Mononuclear cell (primary cell): ENCODE results near the gene GSAP. TPM values are rescaled to one million over a fixed set of nuclear protein-coding genes. Genes with fewer than 3 reads are reported as not detected.

Experiments
- H3K27me3 ChIP-seq: 2 replicates; pipeline ENCODE4 v1.6.0; 2011; ENCODE audit warnings: low read length, control low read depth; ENCODE audit not compliant: insufficient read depth
- H3K4me1 ChIP-seq: 2 replicates; pipeline ENCODE4 v1.5.1; 2011; ENCODE audit warnings: mild to moderate bottlenecking, low read length, control low read depth; ENCODE audit not compliant: insufficient read depth
- H3K4me3 ChIP-seq: 2 replicates; pipeline ENCODE4 v1.5.1; 2011; ENCODE audit warnings: mild to moderate bottlenecking, low read length, moderate library complexity
- H3K9me3 ChIP-seq: 2 replicates; pipeline ENCODE4 v1.5.1; 2011; ENCODE audit warnings: low read depth, mild to moderate bottlenecking, control low read depth, low read length
- total RNA-seq: library from RNA; depleted of rRNA; stranded (reverse); fragments of >200 nt; gene quantifications from one replicate; pipeline ENCODE4 v1.2.3, GENCODE V29; 2012

The GSAP gene
- total RNA-seq, 1 donor, result 48.0 TPM

DNA sequence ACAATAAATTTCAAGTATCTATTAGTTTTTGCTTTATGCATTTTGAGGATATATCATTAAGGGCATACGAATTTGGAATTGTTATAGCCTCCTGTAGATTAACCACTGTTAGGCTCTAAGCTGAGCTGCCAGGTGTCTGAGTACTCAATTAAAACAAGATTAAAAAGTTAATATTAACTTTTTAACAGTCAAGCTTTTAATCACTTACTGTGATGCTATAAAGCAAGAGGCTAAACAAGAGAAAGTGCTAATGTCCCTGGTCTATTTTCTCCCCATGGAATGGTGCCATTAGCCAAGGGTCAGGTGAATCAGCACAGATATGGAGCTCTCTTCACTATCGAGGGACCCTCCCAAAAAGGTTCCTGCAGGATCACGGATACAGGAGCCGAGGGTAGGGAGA, 9.7 kb downstream of the GSAP start:
- Histone ChIP-seq H3K9me3 (no peaks in the 10 kb centered on the region), H3K4me3 (no peak overlapping the region), H3K27me3 (no peaks in the 10 kb centered on the region), H3K4me1 (peaks cover 27% of the 10 kb centered on the region)

- Histone ChIP-seq H3K4me1 (peaks cover 36% of the 10 kb centered on the region), H3K27me3 (no peaks in the 10 kb centered on the region), H3K9me3 (no peaks in the 10 kb centered on the region), H3K4me3 (no peak overlapping the region)
Observed at GRCh38 chr7:77404641-77405040, 11.5 kb downstream of the GSAP start.

DNA sequence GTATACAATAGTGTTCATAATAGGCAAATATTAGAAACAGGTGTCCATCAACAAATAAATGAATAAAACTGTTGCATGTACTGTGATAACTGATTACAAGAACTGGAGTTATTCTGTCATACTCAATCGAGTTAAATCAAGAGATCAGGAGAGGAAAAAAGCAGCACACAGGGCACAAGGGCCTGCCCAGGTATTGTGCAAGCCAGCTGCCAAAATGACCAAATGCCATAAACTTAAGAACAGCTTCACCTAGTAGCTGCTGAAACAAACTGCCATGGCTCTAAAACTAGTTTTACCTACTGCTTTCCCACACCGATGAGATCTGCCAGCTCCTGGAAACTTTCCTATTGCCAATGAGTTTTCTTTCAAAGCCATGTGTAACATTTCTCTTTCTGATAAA, 12.2 kb downstream of the GSAP start:
- H3K9me3 ChIP-seq, result no peaks in the 10 kb centered on the region
- no peaks in the 10 kb centered on the region for H3K27me3 ChIP-seq
- no peak overlapping the region for H3K4me3 ChIP-seq
- peaks cover 35% of the 10 kb centered on the region for H3K4me1 ChIP-seq

GRCh38 chr7:77402818-77403217, 13.3 kb downstream of the GSAP start:
- peaks cover 27% of the 10 kb centered on the region for H3K4me1 ChIP-seq

DNA sequence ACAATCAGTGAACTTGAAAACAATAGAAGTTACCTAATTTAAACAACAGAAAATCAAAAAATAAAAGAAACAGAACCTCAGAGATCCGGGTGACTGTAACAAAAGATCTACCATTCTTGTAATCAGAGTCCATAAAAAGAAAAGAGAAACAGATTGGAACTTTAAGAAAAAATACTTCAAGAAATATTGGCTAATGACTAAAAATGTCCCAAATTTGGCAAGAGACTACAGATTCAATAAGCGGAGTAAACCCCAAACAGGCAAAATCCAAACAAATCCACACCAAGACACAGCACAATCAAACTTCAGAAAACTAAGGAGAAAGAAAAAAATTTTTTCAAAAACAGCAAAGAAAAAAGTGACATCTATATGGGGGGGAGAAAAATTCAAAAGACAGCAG, 15.1 kb downstream of the GSAP start:
- Histone ChIP-seq H3K9me3 (no peaks in the 10 kb centered on the region), H3K4me1 (peaks cover 22% of the 10 kb centered on the region), H3K27me3 (no peaks in the 10 kb centered on the region), H3K4me3 (no peak overlapping the region)

More at GRCh38 chr7:77402818-77403217, 13.3 kb downstream of the GSAP start:
- Histone ChIP-seq H3K9me3 (no peaks in the 10 kb centered on the region), H3K4me3 (no peak overlapping the region), H3K27me3 (no peaks in the 10 kb centered on the region)

DNA sequence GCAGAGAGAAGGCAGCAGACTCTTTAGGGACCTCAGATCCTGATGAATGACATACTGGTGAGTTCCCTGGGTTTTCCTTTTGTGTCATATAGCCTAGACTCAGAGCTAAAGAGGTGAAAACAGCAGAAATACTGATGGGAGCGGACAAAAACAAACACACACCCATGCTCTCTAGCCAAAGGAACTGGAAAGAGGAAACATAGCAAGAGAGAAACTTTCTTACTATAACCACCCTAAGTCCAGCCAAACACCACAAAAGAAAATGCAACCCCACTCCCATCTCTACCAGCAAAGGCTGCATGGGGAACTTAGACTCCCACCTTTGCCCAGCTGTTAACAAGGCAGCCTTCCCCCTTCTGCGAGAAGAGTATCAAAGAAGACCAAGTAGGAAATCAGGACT, 16.3 kb downstream of the GSAP start:
- Histone ChIP-seq H3K9me3 (no peaks in the 10 kb centered on the region), H3K27me3 (no peaks in the 10 kb centered on the region), H3K4me1 (peaks cover 22% of the 10 kb centered on the region), H3K4me3 (no peak overlapping the region)

GRCh38 chr7:77396894-77397547, 19.1 kb downstream of the GSAP start:
- Histone ChIP-seq H3K9me3 (no peaks in the 10 kb centered on the region), H3K27me3 (no peaks in the 10 kb centered on the region), H3K4me3 (no peak overlapping the region)

GRCh38 chr7:77395626-77396025, 20.5 kb downstream of the GSAP start:
- Histone ChIP-seq H3K9me3 (no peaks in the 10 kb centered on the region), H3K4me3 (no peak overlapping the region), H3K4me1 (peaks cover 29% of the 10 kb centered on the region), H3K27me3 (no peaks in the 10 kb centered on the region)

More at GRCh38 chr7:77396894-77397547, 19.1 kb downstream of the GSAP start:
- peaks cover 22% of the 10 kb centered on the region for H3K4me1 ChIP-seq

- H3K4me1 ChIP-seq, result peaks cover 14% of the 10 kb centered on the region
- H3K9me3 ChIP-seq, result no peaks in the 10 kb centered on the region
- no peaks in the 10 kb centered on the region for H3K27me3 ChIP-seq
- no peak overlapping the region for H3K4me3 ChIP-seq
Observed at GRCh38 chr7:77393954-77394353, 22.2 kb downstream of the GSAP start.

- H3K9me3 ChIP-seq, result no peaks in the 10 kb centered on the region
- peaks cover 14% of the 10 kb centered on the region for H3K4me1 ChIP-seq
- no peak overlapping the region for H3K4me3 ChIP-seq
- H3K27me3 ChIP-seq, result no peaks in the 10 kb centered on the region
Observed at GRCh38 chr7:77393261-77393660, 22.9 kb downstream of the GSAP start.

DNA sequence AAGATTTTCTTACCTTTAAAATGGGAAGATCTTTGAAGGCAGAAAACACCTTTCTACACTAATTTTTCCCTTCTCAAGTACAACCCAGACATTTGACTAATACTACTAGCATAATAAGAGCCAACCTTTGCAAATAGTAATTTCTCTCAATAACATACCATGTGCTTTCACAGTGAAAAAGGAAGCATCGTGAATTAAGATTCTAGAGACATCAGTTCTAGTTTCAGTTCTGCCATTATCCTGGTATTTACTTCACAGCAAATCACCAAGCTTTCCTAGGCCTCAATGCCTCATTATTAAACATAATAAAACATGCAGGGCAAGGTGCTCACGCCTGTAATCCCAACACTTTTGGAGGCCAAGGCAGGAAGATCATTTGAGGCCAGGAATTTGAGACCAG, 24.9 kb downstream of the GSAP start:
- no peaks in the 10 kb centered on the region for H3K27me3 ChIP-seq
- H3K4me1 ChIP-seq, result peaks cover 14% of the 10 kb centered on the region
- no peaks in the 10 kb centered on the region for H3K9me3 ChIP-seq
- H3K4me3 ChIP-seq, result no peak overlapping the region

DNA sequence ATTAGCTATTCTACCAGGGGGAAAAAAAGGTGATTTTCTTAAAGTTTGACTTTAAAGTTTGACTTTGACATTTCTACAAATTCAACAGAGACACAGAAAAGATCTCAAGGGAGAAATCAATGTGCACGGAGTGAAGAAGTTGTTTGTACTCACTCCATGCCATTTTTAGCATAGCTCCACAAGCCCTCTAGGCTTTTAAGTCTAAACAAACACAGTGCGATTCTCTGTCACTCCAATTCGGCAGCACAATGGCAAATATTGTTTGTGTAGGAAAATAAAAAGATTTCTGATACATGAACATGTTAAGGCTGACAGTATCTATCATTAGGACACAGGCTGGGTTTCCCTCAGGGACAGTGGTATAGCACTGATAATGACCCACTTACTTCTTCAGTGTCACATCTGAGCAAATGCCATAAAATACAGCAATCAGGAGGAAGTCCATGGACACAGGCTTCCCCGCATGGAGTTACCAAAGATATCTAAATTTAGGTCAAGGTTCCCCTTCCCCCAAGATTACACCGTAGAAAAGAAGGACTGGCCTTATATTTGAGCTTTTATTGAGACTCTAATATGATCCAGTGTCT, 28.0 kb downstream of the GSAP start:
- Histone ChIP-seq H3K4me3 (no peak overlapping the region), H3K27me3 (no peaks in the 10 kb centered on the region), H3K9me3 (no peaks in the 10 kb centered on the region), H3K4me1 (peaks cover 14% of the 10 kb centered on the region)

GRCh38 chr7:77386165-77386822, 29.9 kb downstream of the GSAP start:
- H3K4me3 ChIP-seq, result no peak overlapping the region
- H3K9me3 ChIP-seq, result no peaks in the 10 kb centered on the region
- H3K4me1 ChIP-seq, result peaks cover 7% of the 10 kb centered on the region
- H3K27me3 ChIP-seq, result no peaks in the 10 kb centered on the region

DNA sequence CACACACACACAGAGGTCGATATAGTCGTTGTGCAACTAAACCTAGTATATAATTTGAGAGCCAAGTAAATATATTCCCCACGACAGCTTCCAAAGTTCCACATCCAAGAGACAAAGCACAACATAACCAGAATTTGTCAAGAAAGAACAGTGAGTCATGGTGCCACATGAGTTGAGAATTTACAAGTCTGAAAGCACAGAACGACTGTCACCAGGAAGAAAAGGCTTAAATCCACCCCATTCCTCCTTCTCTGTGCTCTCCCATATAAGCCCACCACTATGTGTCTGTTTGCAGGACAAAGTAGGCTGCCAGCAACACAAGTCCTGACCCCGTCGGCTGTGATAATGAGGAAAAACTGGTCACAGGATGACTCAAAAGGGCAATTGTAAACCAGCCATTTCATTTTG, 32.8 kb downstream of the GSAP start:
- no peaks in the 10 kb centered on the region for H3K4me1 ChIP-seq
- H3K4me3 ChIP-seq, result no peak overlapping the region
- H3K27me3 ChIP-seq, result no peaks in the 10 kb centered on the region
- no peaks in the 10 kb centered on the region for H3K9me3 ChIP-seq

DNA sequence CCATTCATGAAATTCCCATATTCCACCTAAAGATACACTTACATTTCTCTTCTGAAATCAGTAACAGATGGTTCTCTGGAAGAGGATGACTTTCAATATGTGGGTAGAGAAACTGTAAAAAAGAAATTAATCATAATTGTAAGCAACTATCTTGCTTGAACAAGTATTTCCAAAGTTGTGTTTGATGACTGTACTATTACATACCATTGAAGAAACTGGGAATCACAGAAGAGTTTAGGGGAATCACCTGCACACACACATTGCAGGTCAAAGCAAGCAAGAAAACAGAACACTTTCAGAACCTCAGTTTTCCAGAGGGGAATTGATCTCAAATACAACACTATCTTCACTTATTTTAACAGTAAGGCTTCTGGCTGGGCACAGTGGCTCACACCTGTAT, 33.6 kb downstream of the GSAP start:
- Histone ChIP-seq H3K4me3 (no peak overlapping the region), H3K27me3 (no peaks in the 10 kb centered on the region), H3K9me3 (no peaks in the 10 kb centered on the region), H3K4me1 (no peaks in the 10 kb centered on the region)

- Histone ChIP-seq H3K27me3 (no peaks in the 10 kb centered on the region), H3K4me3 (no peak overlapping the region), H3K9me3 (no peaks in the 10 kb centered on the region), H3K4me1 (no peaks in the 10 kb centered on the region)
Observed at GRCh38 chr7:77378584-77378983, 37.6 kb downstream of the GSAP start.
